IMR-90 (cell line): ENCODE results near the gene MT1G. TPM values are rescaled to one million over a fixed set of nuclear protein-coding genes. Genes with fewer than 3 reads are reported as not detected.

Experiments
- ATAC-seq: fragments of 200-7000 bp; cut with Tn5 transposase; 2 replicates; pipeline ENCODE4 v1.9.1; 2020; ENCODE audit warnings: low read depth, mild to moderate bottlenecking, moderate library complexity
- BruUV-seq: library from RNA; stranded (reverse); fragments of 400-500 nt; replicated peaks from 2 replicates; lab custom pipeline; 2021; lab: Mats Ljungman, UMichigan
- CTCF ChIA-PET: fragments of 300-600 bp; formaldehyde crosslinking; extraction: SDS; loops from one replicate; lab custom pipeline; 2021; ENCODE audit warnings: antibody characterized with exemption; lab: Yijun Ruan, JAX
- POLR2A ChIA-PET: fragments of 300-600 bp; sonication (Branson Sonifier 250); formaldehyde crosslinking; loops from one replicate; lab custom pipeline; 2022; ENCODE audit warnings: antibody characterized with exemption; ENCODE audit not compliant: unreplicated experiment; lab: Charles Lee
- DNase-seq: peaks from one replicate; pipeline ENCODE4 v3.0.0; 2013
- H2AFZ ChIP-seq: replicated peaks from 2 replicates; pipeline ENCODE3; 2013; ENCODE audit warnings: low read length, mild to moderate bottlenecking; ENCODE audit not compliant: poor library complexity
- H2AK5ac ChIP-seq: 2 replicates; pipeline ENCODE4 v1.6.1; 2013; ENCODE audit warnings: low read depth, low read length, inconsistent platforms
- H2AK9ac ChIP-seq: replicated peaks from 2 replicates; pipeline ENCODE3; 2013; ENCODE audit warnings: mild to moderate bottlenecking, low read depth, low read length, moderate library complexity; ENCODE audit not compliant: poor library complexity
- H2BK120ac ChIP-seq: 2 replicates; pipeline ENCODE4 v1.6.1; 2013; ENCODE audit warnings: low read depth, low read length, inconsistent platforms
- H2BK15ac ChIP-seq: 3 replicates; pipeline ENCODE4 v1.6.1; 2013; ENCODE audit warnings: low read depth, low read length, inconsistent platforms
- H2BK20ac ChIP-seq: 2 replicates; pipeline ENCODE4 v1.6.1; 2013; ENCODE audit warnings: low read depth, mild to moderate bottlenecking, inconsistent platforms, low read length, moderate library complexity
- H2BK5ac ChIP-seq: 2 replicates; pipeline ENCODE4 v1.6.1; 2013; ENCODE audit warnings: mild to moderate bottlenecking, low read depth, low read length, inconsistent platforms; ENCODE audit not compliant: poor library complexity, severe bottlenecking
- H3K14ac ChIP-seq: replicated peaks from 2 replicates; pipeline ENCODE4 v1.6.1; 2013; ENCODE audit warnings: low read depth, low read length, inconsistent platforms
- H3K18ac ChIP-seq: 2 replicates; pipeline ENCODE4 v1.6.1; 2013; ENCODE audit warnings: low read depth, low read length, control low read depth
- H3K23ac ChIP-seq: 2 replicates; pipeline ENCODE4 v1.6.1; 2013; ENCODE audit warnings: low read depth, low read length, inconsistent platforms
- H3K27ac ChIP-seq: 2 replicates; pipeline ENCODE4 v1.5.1; 2013; ENCODE audit warnings: mild to moderate bottlenecking, control low read depth, low read length; ENCODE audit not compliant: insufficient read depth
- H3K27me3 ChIP-seq: 2 replicates; pipeline ENCODE4 v1.6.1; 2013; ENCODE audit warnings: low read length; ENCODE audit not compliant: control insufficient read depth, insufficient read depth
- H3K36me3 ChIP-seq: 2 replicates; pipeline ENCODE4 v1.6.1; 2013; ENCODE audit warnings: low read length, mixed read lengths; ENCODE audit not compliant: control insufficient read depth, insufficient read depth
- H3K4ac ChIP-seq: 2 replicates; pipeline ENCODE4 v1.6.1; 2013; ENCODE audit warnings: low read depth, low read length, inconsistent platforms
- H3K4me1 ChIP-seq: 2 replicates; pipeline ENCODE4 v1.6.1; 2013; ENCODE audit warnings: low read length, mixed read lengths; ENCODE audit not compliant: control insufficient read depth, insufficient read depth
- H3K4me2 ChIP-seq: 2 replicates; pipeline ENCODE4 v1.6.1; 2013; ENCODE audit warnings: low read depth, mild to moderate bottlenecking, control low read depth, low read length, moderate library complexity
- H3K4me3 ChIP-seq: 2 replicates; pipeline ENCODE4 v1.5.1; 2013; ENCODE audit warnings: low read depth, mild to moderate bottlenecking, control low read depth, low read length, moderate library complexity; ENCODE audit not compliant: insufficient read depth
- H3K56ac ChIP-seq: 2 replicates; pipeline ENCODE4 v1.6.1; 2013; ENCODE audit warnings: low read length, inconsistent platforms; ENCODE audit not compliant: insufficient read depth; ENCODE audit errors: extremely low read depth
- H3K79me1 ChIP-seq, 2 experiments: 2 replicates each; pipeline ENCODE4 v1.6.1; 2013; ENCODE audit warnings: low read length in 2 of 2, inconsistent platforms in 1 of 2, low read depth in 1 of 2
- H3K9ac ChIP-seq: 2 replicates; pipeline ENCODE4 v1.6.1; 2013; ENCODE audit warnings: low read depth, low read length, control low read depth
- H3K9me1 ChIP-seq: 2 replicates; pipeline ENCODE4 v1.6.1; 2013; ENCODE audit warnings: low read length, inconsistent platforms; ENCODE audit not compliant: insufficient read depth
- H3K9me3 ChIP-seq: 2 replicates; pipeline ENCODE4 v1.6.1; 2013; ENCODE audit warnings: low read length; ENCODE audit not compliant: control insufficient read depth, insufficient read depth
- H4K20me1 ChIP-seq: 2 replicates; pipeline ENCODE4 v1.6.1; 2013; ENCODE audit warnings: low read length, inconsistent platforms; ENCODE audit not compliant: insufficient read depth
- H4K5ac ChIP-seq: 2 replicates; pipeline ENCODE4 v1.6.1; 2013; ENCODE audit warnings: mild to moderate bottlenecking, low read depth, low read length, control low read depth
- H4K8ac ChIP-seq, 2 experiments: 2 replicates each; pipeline ENCODE4 v1.6.1; 2013; ENCODE audit warnings: low read depth in 2 of 2, low read length in 2 of 2, control low read depth in 1 of 2, inconsistent platforms in 1 of 2
- H4K91ac ChIP-seq: 2 replicates; pipeline ENCODE4 v1.6.1; 2013; ENCODE audit warnings: low read depth, low read length, inconsistent platforms; ENCODE audit not compliant: insufficient read depth
- CHD1 ChIP-seq: IDR thresholded peaks from 2 replicates; pipeline ENCODE4 v1.6.1; 2012; ENCODE audit warnings: low read depth, low read length, improper control_type of control experiment
- CTCF ChIP-seq: conservative IDR thresholded peaks from 2 replicates; pipeline ENCODE4 v1.5.1; 2012; ENCODE audit warnings: mild to moderate bottlenecking, low read depth, low read length, improper control_type of control experiment
- FOS ChIP-seq: fragments of 150-350 bp; IDR thresholded peaks from 2 replicates; pipeline ENCODE4 v1.6.1; 2016; ENCODE audit warnings: low read depth, low read length
- MAFK ChIP-seq: IDR thresholded peaks from 2 replicates; pipeline ENCODE4 v1.6.1; 2012; ENCODE audit warnings: low read depth, low read length, improper control_type of control experiment
- MXI1 ChIP-seq: IDR thresholded peaks from 2 replicates; pipeline ENCODE4 v1.6.1; 2012; ENCODE audit warnings: low read depth, mild to moderate bottlenecking, low read length, moderate library complexity, borderline replicate concordance
- RFX5 ChIP-seq: IDR thresholded peaks from 2 replicates; pipeline ENCODE4 v1.8.0; 2012; ENCODE audit warnings: low read depth, mild to moderate bottlenecking, low read length, moderate library complexity
- USF2 ChIP-seq: fragments of 150-350 bp; IDR thresholded peaks from 2 replicates; pipeline ENCODE4 v1.6.1; 2017; ENCODE audit warnings: mild to moderate bottlenecking, antibody characterized with exemption, low read length, low read depth
- WGBS, 2 experiments: methylation state at CpG; one replicate each; pipeline versions ENCODE4 v1.1.5 to v1.1.7; 2013; ENCODE audit warnings: missing lambda C conversion rate in 2 of 2; ENCODE audit not compliant: insufficient read length in 1 of 2; ENCODE audit errors: extremely low coverage in 2 of 2; 5-methylcytosine and 5-hydroxymethylcytosine counted together
- dilution Hi-C: fragments of 300-500 bp; cut with HindIII; formaldehyde crosslinking; loops from one replicate; pipeline ENCODE4 v1.14.3; 2018; ENCODE audit warnings: low sequenced_read_pairs; ENCODE audit not compliant: unreplicated experiment
- in situ Hi-C: fragments of 300-500 bp; cut with MboI; formaldehyde crosslinking; loops from 3 replicates; pipeline ENCODE4 v1.14.3; 2019; ENCODE audit warnings: low sequenced_read_pairs, inconsistent platforms, mixed read lengths
- intact Hi-C: fragments of 100-400 bp; cut with micrococcal nuclease; formaldehyde crosslinking; loops from 2 replicates; pipeline ENCODE4 v1.10.0; 2022
- polyA plus RNA-seq, 3 experiments: library from polyadenylated mRNA; depleted of rRNA; stranded (reverse); fragments of >200 nt; gene quantifications; 2 replicates each; pipeline ENCODE4 v1.2.3, GENCODE V29; 2012; ENCODE audit warnings: low replicate concordance in 1 of 3
- total RNA-seq: library from RNA; depleted of rRNA; stranded (reverse); fragments of >200 nt; gene quantifications from 2 replicates; pipeline ENCODE4 v1.2.3, GENCODE V29; 2012

The MT1G gene
- total and polyA plus RNA-seq, 2 of the 4 experiments (the other 2 are of a cell fraction) = 0.48 TPM; not detected in 1

GRCh38 chr16:56632156-56632847 is 35.6 kb downstream of the MT1G start, which contains the start of gene MT1M:
Gene MT1M, plus strand, starts transcription at chr16:56632659. Its CDS starts 73 bp downstream, at chr16:56632732.
- in situ Hi-C loops = no loop called here

More at GRCh38 chr16:56632156-56632847, 35.6 kb downstream of the MT1G start, which contains the start of gene MT1M:
- Histone ChIP-seq H2BK15ac (no peak within 1 kb of the TSS), H3K27me3 (peaks cover 60% of the 10 kb centered on the region), H2AFZ (peak within 1 kb of the TSS; percentile 56), H3K9me1 (no peaks in the 10 kb centered on the region), H3K9me3 (peaks cover 2% of the 10 kb centered on the region; the same call in 1 of the 2 replicates), H3K79me1 (no peaks in the 10 kb centered on the region), H4K20me1 (no peaks in the 10 kb centered on the region), H3K4me1 (no peaks in the 10 kb centered on the region; the same call in 1 of the 2 replicates), H3K27ac (no peak within 1 kb of the TSS), H2AK9ac (no peak within 1 kb of the TSS), H3K36me3 (no peaks in the 10 kb centered on the region), H3K4me2 (no peak within 1 kb of the TSS), H3K4me3 (no peak within 1 kb of the TSS; the same call in 1 of the 2 replicates), H3K9ac (no peak within 1 kb of the TSS), H3K56ac (no peak within 1 kb of the TSS), H3K18ac (no peak within 1 kb of the TSS), H3K23ac (no peak within 1 kb of the TSS), H2BK120ac (no peak within 1 kb of the TSS), H3K4ac (no peak within 1 kb of the TSS), H2BK20ac (no peak within 1 kb of the TSS), H3K14ac (no peak within 1 kb of the TSS), H2BK5ac (no peak within 1 kb of the TSS), H2AK5ac (no peak within 1 kb of the TSS), H4K8ac (no peak within 1 kb of the TSS), H4K91ac (no peak within 1 kb of the TSS), H4K5ac (no peak within 1 kb of the TSS)
- TF ChIP-seq CTCF (no peak), RFX5 (no peak), USF2 (no peak), FOS (no peak), CHD1 (no peak), MAFK (no peak), MXI1 (no peak)
- no TSS peak for BruUV-seq
- WGBS, 2 experiments = 18% methylated on average over 26 of the region's 61 CpGs; no CpG with 5 or more reads in 1 of the 2 experiments
- ATAC-seq (peak; percentile 28; the same call in 1 of the 2 replicates), DNase-seq (no peak)
- intact Hi-C loops (no loop called here), dilution Hi-C loops (no loop called here)
- CTCF ChIA-PET = no interaction called here
- POLR2A ChIA-PET = no interaction called here
